Medulla oblongata (tissue), 1 donor: Measurements from ENCODE around the gene SOCS2.
A peak's percentile ranks its signal among the peaks of the same experiment; 100 is the strongest.
"Not testable (repeated sequence)": the region's sequence is repeated elsewhere in the genome, so short reads cannot be mapped to it uniquely, and the experiment has no call there.

ENCODE experiments used
- DNase-seq: peaks from one replicate; pipeline ENCODE4 v3.0.0-alpha.2; 2015; ENCODE audit errors: extremely low spot score

Gene SOCS2

GRCh38 chr12:93593843-93594242 is 21.4 kb downstream of the SOCS2 start:
- no peak for DNase-seq

- no peak for DNase-seq
Measured at GRCh38 chr12:93594766-93595311, 22.4 kb downstream of the SOCS2 start.

DNA sequence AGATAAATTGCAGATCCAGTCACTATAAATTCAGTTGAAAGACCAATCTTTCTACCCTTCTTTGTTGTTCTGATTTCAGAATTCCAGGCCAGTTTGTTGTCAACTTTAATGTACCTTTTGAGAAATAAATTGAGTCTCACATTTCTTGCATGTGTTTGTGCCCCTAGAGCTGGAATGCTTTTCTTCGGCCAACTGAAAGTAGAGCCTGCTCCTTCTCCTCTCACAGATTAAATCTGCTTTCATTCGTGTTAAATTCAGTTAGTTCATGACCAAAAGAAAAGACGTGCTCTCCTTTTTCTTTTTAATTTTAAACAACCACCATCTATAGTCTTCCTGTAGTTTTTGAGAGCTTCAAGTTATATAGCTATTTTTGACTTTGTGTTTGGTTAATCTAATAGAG is 22.9 kb downstream of the SOCS2 start:
- no peak for DNase-seq

- DNase-seq: no peak
Measured at GRCh38 chr12:93597608-93598007, 25.1 kb downstream of the SOCS2 start.

- DNase-seq: no peak
Measured at GRCh38 chr12:93599192-93599591, 26.7 kb downstream of the SOCS2 start.

DNA sequence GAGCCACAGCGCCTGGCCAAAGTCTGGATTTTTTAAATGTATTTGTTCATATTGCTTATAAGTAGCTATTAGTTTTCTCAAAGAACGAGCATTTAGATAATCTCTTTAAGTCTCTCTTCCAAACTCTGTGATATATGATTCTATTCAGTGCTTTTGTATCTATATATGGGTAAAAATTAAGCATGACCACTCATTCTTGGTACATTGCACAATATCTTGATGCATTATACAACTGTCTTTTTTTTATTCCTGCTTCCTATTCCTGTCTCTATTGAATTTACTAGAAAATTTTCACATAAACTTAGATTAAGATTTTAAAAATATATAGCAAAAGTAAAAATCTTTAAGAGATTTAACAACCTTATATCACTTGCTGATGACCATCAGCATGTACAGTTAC is 29.1 kb downstream of the SOCS2 start:
- DNase-seq: no peak

GRCh38 chr12:93602897-93603668 is 30.6 kb downstream of the SOCS2 start:
- DNase-seq: no peak

GRCh38 chr12:93603762-93604161 is 31.3 kb downstream of the SOCS2 start:
- no peak for DNase-seq

DNA sequence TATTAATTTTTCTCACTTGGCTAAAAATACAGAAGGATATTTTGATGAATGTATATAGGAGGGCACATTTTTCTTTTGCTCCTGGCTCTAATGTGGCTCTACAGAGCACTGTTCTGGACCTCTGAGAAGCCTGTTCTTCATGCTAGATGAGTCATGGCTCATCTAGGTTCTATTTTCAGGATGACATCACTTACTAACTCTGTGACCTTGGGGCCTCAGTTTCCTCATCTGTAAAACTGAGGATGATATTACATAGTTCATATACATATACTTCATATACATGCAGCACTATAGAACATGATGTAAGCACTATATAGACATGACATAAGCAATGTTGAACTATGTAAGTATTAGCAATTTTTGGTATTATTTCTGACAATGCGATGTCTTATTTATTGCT is 35.8 kb downstream of the SOCS2 start:
- no peak for DNase-seq

- DNase-seq: no peak
Measured at GRCh38 chr12:93609281-93610192, 37.1 kb downstream of the SOCS2 start.

GRCh38 chr12:93612776-93613175 is 40.3 kb downstream of the SOCS2 start:
- peak; percentile 64 for DNase-seq

DNA sequence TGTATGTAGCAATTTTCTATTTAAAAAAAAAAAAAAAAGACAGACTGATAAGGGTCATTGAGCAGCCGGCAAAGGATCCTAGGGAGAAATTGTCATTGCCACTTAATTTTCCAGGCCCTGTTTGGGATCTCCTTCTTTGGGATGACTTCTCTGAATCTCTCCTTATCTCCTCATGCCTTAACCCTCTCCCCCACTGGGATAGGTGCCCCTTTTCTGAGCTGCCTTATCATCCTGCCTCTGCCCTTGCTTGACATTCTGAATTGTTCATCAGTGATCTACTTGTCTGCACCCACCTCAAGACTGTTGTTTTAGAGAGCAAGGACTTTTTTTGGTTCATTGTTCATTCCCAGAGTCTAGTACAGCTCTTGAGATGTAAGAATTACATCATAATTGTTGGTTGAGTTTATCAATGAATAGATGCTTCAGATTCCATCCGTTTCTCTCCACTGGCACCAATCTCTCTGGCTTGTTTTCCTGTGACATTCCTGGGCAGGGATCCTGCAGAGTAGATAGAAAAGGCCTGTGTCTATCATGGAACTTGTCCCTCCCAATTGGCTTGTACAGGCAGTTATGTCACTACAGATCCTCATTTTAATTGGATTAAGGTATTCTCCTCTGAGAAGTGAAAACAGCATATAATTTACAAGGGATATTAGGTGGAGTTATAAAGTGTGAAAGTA is 42.6 kb downstream of the SOCS2 start:
- no peak for DNase-seq

GRCh38 chr12:93616584-93617101 is 44.2 kb downstream of the SOCS2 start:
- DNase-seq: peak; percentile 27

DNA sequence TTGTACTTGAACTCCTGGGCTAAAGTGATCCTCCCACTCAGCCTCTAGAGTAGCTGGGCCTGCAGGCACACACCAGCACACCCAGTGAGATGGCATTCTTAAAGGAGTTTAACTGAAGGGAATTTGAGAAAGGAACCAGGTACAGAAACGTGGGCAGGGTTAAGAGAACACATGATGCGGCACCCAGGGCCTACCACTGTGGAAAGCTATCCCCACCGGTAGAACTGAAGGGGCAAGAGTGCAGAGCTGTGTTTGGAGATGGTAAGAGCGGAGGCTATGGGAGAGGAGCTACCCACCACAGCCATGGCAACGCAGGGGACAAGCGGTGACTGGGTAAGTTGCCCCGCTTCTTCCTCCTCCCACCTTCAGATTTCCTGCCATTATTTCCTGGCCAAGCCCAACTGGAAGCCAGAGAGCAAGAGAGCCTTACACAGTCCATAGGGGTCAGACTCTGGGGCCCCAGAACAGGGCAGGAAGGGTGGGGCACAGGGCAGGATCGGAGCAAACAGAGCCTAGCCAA is 46.5 kb downstream of the SOCS2 start:
- DNase-seq: no peak

DNA sequence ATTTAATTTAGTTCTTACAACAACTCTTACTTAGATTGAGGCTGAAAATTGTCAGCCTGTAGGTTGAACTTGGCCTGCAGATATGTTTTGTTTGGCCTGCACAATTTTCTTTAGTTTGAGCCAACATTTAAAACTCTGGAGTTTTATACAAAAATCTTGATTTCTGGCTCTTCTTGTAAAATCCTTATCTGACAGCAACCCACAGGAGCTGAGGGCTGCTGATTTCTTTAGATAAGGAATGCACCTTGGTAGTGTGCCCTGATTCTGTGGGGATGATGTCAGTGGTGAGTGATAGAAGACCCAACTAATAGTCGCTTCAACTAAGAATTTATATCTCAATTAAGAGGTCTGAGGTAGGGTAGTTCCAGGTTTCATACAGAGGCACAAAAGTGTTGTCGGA is 49.5 kb downstream of the SOCS2 start:
- DNase-seq: no peak

- no peak for DNase-seq
Measured at GRCh38 chr12:93622485-93622884, 50.0 kb downstream of the SOCS2 start.

DNA sequence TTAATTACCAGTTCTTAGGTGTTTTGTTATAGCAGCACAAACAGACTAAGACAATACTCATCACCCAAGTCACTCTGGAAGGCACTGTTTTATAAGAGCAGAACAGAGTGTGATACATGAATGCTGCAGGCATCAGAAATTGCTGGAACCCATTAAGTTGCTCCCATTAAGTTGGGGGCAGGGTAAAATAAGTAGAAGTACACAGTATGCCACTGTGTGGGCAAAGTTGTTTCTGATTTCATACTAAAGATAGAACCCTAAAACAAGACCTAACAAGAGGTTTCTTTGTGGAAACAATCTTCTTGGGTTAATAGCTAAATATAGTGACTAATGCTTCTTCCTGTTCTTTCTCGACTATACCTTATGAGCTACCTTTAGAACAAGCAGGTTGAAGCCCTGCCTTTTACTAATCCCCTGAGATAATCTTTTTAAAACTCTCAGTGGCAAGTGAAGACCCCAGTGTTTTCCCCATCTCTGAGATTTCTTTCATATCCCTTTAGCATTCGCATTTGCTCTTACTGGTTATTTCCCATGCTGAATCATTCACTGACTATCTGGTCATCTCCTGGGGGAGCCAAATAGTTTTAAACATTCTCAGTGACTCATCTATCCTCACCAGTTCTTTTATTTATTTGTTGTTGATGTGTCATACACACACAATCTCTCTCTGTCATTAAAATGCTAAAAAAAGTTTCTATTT is 52.3 kb downstream of the SOCS2 start:
- no peak for DNase-seq

GRCh38 chr12:93625295-93625645 is 52.8 kb downstream of the SOCS2 start:
- not testable (repeated sequence) for DNase-seq

DNA sequence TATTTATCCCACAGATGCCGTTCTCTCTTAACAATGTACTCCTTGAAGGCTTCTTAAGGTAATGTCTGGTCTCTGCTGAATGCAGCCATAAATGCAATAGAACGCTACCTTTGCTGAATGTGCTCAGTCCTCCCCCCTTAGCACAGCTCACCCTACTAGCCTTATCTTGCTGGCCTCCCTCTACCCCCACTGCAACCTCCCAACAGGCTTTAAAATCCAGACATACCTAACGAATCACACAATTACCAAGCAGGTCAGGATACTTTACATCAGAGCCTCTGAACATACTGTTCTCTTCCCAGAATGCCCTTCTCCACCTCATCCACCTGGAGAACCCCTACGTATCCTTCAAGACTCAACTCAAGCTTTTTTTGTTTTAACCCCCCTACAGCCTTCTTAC is 53.7 kb downstream of the SOCS2 start:
- no peak for DNase-seq
